ENCODE measurements around the gene SRPX2.

Gene SRPX2

DNA sequence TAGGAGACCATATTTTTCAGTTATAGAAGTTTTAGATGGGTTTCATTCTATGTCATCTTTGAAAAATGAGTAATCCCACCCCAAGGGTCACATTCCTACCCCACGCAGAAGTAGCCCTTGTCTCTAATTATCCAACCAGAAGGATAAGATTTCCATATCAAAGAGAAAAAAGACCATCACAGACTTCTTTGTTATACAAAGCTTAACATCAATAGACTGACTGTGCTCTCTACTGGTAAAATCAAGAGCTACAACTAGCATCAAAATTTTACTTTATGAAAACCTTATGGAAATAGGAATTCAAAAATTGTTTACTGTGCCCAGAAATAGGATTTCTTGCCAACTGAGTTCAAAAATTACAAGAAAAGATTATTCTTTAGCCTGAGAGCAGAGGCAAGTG, 34.4 kb upstream of the SRPX2 start:
- ChIA-PET POLR2A (ENCODE audit: low non-redundant PET) (no interaction called here), CTCF (interaction anchor here (0.5 to 1.5 kb wide), 2 partner anchors 27 to 71 kb away, joined by 3 read pairs; no protein-coding TSS in a partner anchor)
- TF ChIP-seq, protein P1, sequence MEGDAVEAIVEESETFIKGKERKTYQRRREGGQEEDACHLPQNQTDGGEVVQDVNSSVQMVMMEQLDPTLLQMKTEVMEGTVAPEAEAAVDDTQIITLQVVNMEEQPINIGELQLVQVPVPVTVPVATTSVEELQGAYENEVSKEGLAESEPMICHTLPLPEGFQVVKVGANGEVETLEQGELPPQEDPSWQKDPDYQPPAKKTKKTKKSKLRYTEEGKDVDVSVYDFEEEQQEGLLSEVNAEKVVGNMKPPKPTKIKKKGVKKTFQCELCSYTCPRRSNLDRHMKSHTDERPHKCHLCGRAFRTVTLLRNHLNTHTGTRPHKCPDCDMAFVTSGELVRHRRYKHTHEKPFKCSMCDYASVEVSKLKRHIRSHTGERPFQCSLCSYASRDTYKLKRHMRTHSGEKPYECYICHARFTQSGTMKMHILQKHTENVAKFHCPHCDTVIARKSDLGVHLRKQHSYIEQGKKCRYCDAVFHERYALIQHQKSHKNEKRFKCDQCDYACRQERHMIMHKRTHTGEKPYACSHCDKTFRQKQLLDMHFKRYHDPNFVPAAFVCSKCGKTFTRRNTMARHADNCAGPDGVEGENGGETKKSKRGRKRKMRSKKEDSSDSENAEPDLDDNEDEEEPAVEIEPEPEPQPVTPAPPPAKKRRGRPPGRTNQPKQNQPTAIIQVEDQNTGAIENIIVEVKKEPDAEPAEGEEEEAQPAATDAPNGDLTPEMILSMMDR (conservative IDR thresholded peaks at IDR 0.05; ENCODE audit: low read depth) = no peak

DNA sequence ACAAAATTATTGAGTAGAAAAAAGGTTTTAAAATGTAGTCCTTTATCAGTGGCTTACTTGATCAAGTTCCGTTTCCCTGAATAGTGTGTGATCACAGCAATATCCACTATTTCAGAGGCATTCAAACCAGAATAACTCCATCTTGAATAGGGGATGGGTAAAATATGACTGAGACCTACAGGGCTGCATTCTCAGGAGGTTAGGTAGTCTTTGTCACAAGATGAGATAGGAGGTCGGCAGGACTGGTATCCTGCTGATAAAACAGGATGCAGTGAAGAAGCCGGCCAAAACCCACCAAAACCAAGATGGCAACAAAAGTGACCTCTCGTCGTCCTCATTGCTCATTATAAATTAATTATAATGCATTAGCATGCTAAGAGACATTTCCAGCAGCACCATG, 32.0 kb upstream of the SRPX2 start:
- TF ChIP-seq, protein P1 (conservative IDR thresholded peaks at IDR 0.05; ENCODE audit: low read depth) = no peak
- no peak overlapping the region for H3K27ac ChIP-seq
- POLR2A ChIA-PET (ENCODE audit: low non-redundant PET) = no interaction called here
- no peak for DNase-seq (ENCODE audit: low spot score)
- CTCF ChIA-PET = no interaction called here

More for the DNA sequence above, 34.4 kb upstream of the SRPX2 start:
- no peak overlapping the region for H3K27ac ChIP-seq
- DNase-seq (ENCODE audit: low spot score) = no peak

DNA sequence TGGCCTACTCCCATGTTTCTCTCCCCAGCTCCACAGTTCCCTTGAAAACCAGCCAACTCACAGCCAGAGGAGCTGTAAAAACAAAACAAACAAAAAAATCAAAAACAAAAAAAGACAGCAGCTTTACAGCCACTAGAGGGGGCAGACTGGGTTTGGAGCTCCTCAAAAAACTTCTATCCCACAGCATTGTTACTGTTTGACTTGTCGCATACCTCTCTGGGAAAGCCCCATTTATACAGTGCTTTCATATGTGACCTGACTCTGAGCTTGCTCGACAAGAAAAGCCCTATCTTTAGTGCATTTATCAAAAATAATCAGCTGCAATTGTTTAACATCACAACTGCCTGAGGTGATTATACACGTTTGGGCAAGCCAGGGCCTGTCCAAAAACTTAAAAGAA, 29.0 kb upstream of the SRPX2 start:
- CTCF ChIA-PET = interaction anchor here (0.8 to 1.1 kb wide), 2 partner anchors 21 to 154 kb away, joined by 3 read pairs; partner anchors contain the start of gene TSPAN6
- POLR2A ChIA-PET (ENCODE audit: low non-redundant PET) = no interaction called here
- H3K27ac ChIP-seq = no peak overlapping the region
- TF ChIP-seq, protein P1 (conservative IDR thresholded peaks at IDR 0.05; ENCODE audit: low read depth) = no peak
- DNase-seq (ENCODE audit: low spot score) = peak; percentile 3

DNA sequence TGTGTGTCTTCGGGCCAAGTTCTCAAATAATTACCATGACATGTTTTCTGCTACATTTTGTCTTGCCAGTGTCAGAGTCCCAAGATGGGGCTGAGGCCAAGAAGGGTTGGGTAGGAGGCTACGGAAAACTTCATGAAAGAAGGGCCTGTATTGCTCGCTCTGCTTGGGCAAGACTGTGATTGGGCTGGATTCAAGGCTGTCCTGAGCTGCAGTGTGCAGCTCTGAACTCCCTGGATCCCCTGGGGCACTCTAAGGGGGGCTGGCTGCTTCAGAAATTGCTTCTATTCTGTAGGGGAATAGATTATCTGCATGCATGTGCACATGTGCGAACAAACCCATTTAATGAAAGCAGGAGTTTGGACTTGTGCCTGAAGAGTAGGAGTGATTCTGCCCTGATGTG, 21.0 kb upstream of the SRPX2 start:
- H3K27ac ChIP-seq = no peak overlapping the region
- POLR2A ChIA-PET (ENCODE audit: low non-redundant PET) = no interaction called here
- no peak for DNase-seq (ENCODE audit: low spot score)
- TF ChIP-seq, protein P1 (conservative IDR thresholded peaks at IDR 0.05; ENCODE audit: low read depth) = no peak
- CTCF ChIA-PET = no interaction called here

DNA sequence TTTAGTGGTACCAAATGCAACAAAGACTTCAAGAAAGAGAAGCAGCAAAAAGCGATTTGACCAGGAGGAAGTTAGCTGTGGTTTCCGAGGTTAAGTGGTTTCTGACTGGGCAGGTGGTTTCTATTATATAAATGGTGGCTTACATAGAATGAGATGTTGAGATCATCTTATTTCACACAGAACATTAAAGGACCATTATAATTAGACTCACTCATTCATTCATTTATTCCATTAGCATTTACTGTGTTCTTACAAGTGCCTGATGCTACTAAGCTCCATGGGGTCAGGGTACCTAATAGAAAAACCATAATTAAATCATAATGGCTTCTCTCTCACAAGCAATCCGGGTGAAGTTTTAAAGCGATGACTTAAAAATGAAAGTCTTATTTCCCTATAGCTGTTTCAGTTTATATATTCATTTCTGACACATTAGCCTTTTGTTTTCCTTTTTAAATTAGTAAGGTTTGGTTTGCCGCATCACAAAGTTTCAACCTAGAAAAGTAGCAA, 18.0 kb upstream of the SRPX2 start:
- TF ChIP-seq, protein P1 (conservative IDR thresholded peaks at IDR 0.05; ENCODE audit: low read depth) = no peak
- CTCF ChIA-PET = interaction anchor here (0.7 kb wide), 1 partner anchor 149 kb away, joined by 3 read pairs; no protein-coding TSS in a partner anchor

DNA sequence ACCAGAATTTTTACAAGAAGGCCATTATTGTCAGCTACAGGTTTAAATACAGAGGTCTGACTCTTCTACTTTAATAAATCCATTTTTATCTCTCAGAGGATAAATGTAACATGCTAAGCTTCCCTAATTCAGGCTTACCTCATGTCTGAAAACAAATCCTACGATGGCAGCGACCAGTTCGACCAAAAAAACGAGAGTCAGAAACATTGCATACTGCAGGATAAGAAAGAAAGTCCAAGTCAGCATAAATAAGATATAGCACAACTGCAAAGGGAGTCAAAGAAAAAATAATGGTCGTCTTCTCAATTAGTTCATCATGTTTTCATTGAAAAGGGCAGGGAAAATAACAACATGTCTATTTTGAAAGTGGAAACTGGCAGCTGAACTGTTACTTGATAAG, 9.0 kb upstream of the SRPX2 start:
- TF ChIP-seq, protein P1 (conservative IDR thresholded peaks at IDR 0.05; ENCODE audit: low read depth) = no peak
- POLR2A ChIA-PET (ENCODE audit: low non-redundant PET) = no interaction called here
- H3K27ac ChIP-seq = no peak overlapping the region
- no peak for DNase-seq (ENCODE audit: low spot score)
- CTCF ChIA-PET = no interaction called here

More for the DNA sequence above, 18.0 kb upstream of the SRPX2 start:
- POLR2A ChIA-PET (ENCODE audit: low non-redundant PET) = no interaction called here
- H3K27ac ChIP-seq = no peak overlapping the region
- no peak for DNase-seq (ENCODE audit: low spot score)
